Uterus (tissue), 4 donors: ENCODE data around the gene UBE2O. TPM values are rescaled to one million over a fixed set of nuclear protein-coding genes. Genes with fewer than 3 reads are reported as not detected.

ENCODE experiments used
- DNase-seq, 2 donors: peaks; one replicate each; pipeline ENCODE4 v3.0.0-alpha.2; 2019 to 2020
- H3K27ac ChIP-seq, 2 donors: fragments of 200-600 bp; sonication (generic); 1 replicate in 1 of 2; 2 replicates in 1 of 2; pipeline ENCODE4 v1.5.1; 2016 to 2018
- H3K27me3 ChIP-seq, 2 donors: fragments of 200-600 bp; sonication (generic); one replicate each; pipeline ENCODE4 v1.5.1; 2018 to 2019; ENCODE audit warnings: control low read depth in 1 of 2
- H3K36me3 ChIP-seq, 2 donors: fragments of 200-600 bp; sonication (generic); one replicate each; pipeline ENCODE4 v1.5.1; 2019; ENCODE audit warnings: control low read depth in 1 of 2
- H3K4me1 ChIP-seq, 2 donors: fragments of 200-600 bp; sonication (generic); one replicate each; pipeline ENCODE4 v1.5.1; 2018 to 2019; ENCODE audit warnings: control low read depth in 1 of 2
- H3K4me3 ChIP-seq, 2 donors: fragments of 200-600 bp; sonication (generic); 1 replicate in 1 of 2; 2 replicates in 1 of 2; pipeline ENCODE4 v1.5.1; 2018 to 2019; ENCODE audit warnings: mild to moderate bottlenecking in 1 of 2
- H3K9me3 ChIP-seq, 2 donors: fragments of 200-600 bp; sonication (generic); one replicate each; pipeline ENCODE4 v1.5.1; 2019; ENCODE audit warnings: control low read depth in 1 of 2
- POLR2A ChIP-seq, 2 donors: fragments of 450-650 bp; IDR thresholded peaks; one replicate each; pipeline ENCODE4 v1.6.1; 2016; ENCODE audit warnings: antibody characterized with exemption in 2 of 2, mild to moderate bottlenecking in 1 of 2, moderate library complexity in 1 of 2
- intact Hi-C: fragments of 100-400 bp; cut with DNase I; formaldehyde crosslinking; loops from one replicate; pipeline ENCODE4 v1.15.1; 2023; ENCODE audit warnings: low total_unique reads
- total RNA-seq, 4 donors: library from RNA; depleted of rRNA in 3 of 4; stranded (reverse); fragments of >200 nt in 3 of 4; gene quantifications; one replicate each; pipeline versions ENCODE4 v1.1.0 to v1.2.4, GENCODE V29; 2014 to 2023
- TF ChIP-seq, protein P1 (sequence below), 4 experiments: fragments of 200-600 bp in 2 of 4; fragments of 450-650 bp in 2 of 4; sonication (generic) in 2 of 4; IDR thresholded peaks; one replicate each; pipeline ENCODE4 v1.5.1; 2016 to 2019; ENCODE audit warnings: antibody characterized with exemption in 4 of 4, mild to moderate bottlenecking in 2 of 4, moderate library complexity in 1 of 4
- donor health status: DM: yes; HTN: yes; CAD: no.

Gene UBE2O
- total RNA-seq, 4 donors from 2014 or later: 5.0 to 31.5 (median 17.9) TPM

DNA sequence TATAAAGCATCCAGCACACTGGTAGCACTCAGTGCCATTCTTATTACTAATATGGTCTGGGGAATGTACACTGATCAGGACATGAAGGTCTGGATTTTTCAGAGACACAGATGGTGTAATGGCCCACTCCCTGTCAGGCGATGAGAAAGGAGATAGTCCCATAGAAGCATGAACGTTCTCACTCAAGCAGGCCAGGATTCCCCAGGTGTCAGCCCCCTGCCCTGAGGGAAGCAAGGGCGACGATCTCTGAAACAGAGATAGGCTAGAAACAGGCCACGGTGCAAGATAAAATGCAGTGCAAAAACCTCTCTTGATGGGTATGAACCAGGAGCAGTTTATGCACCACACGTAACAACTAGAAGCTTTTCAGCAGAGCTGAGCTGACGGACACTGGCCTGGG, 109.8 kb downstream of the UBE2O start:
- Histone ChIP-seq H3K4me1 (no peaks in the 10 kb centered on the region), H3K4me3 (no peak overlapping the region), H3K9me3 (no peaks in the 10 kb centered on the region), H3K27me3 (no peaks in the 10 kb centered on the region), H3K27ac (no peak overlapping the region), H3K36me3 (no peaks in the 10 kb centered on the region)
- intact Hi-C loops: no loop called here
- TF ChIP-seq, protein P1, sequence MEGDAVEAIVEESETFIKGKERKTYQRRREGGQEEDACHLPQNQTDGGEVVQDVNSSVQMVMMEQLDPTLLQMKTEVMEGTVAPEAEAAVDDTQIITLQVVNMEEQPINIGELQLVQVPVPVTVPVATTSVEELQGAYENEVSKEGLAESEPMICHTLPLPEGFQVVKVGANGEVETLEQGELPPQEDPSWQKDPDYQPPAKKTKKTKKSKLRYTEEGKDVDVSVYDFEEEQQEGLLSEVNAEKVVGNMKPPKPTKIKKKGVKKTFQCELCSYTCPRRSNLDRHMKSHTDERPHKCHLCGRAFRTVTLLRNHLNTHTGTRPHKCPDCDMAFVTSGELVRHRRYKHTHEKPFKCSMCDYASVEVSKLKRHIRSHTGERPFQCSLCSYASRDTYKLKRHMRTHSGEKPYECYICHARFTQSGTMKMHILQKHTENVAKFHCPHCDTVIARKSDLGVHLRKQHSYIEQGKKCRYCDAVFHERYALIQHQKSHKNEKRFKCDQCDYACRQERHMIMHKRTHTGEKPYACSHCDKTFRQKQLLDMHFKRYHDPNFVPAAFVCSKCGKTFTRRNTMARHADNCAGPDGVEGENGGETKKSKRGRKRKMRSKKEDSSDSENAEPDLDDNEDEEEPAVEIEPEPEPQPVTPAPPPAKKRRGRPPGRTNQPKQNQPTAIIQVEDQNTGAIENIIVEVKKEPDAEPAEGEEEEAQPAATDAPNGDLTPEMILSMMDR (IDR thresholded peaks at IDR 0.05): no peak
- no peak for TF ChIP-seq POLR2A (IDR thresholded peaks at IDR 0.05)
- no peak for DNase-seq

DNA sequence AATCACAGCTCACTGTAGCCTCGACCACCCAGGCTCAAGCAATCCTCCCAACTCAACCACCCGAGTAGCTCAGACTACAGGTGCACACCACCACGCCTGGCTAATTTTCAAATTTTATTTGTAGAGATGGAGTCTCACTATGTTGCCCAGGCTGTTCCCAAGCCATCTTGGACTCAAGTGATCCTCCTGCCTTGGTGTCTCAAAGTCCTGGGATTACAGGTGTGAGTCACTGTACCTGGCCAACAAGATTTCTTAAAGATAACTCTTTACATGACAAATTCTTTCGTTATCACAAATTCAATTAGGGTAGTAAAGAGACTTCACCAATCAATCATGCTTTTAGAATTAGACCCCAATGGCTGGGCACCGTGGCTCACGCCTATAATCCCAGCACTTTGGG, 111.7 kb downstream of the UBE2O start:
- no peaks in the 10 kb centered on the region for H3K4me1 ChIP-seq
- H3K27me3 ChIP-seq: no peaks in the 10 kb centered on the region
- no peak overlapping the region for H3K4me3 ChIP-seq
- no peaks in the 10 kb centered on the region for H3K9me3 ChIP-seq
- intact Hi-C loops: no loop called here
- TF ChIP-seq, protein P1 (IDR thresholded peaks at IDR 0.05): no peak
- no peak for TF ChIP-seq POLR2A (IDR thresholded peaks at IDR 0.05)
- DNase-seq: no peak
- no peak overlapping the region for H3K27ac ChIP-seq
- no peaks in the 10 kb centered on the region for H3K36me3 ChIP-seq

Other genes with a start within 250 kb of the UBE2O start
- 1 to 10 TPM in 3 of 4 donors, under 1 TPM in 1; 0.77 to 5.7 (median 1.7) TPM for gene RNF157, start 212.7 kb downstream of the UBE2O start, total RNA-seq
- 10 to 100 TPM in 2 of 4 donors, 1 to 10 TPM in 2; 2.0 to 17.4 (median 9.2) TPM for gene UBALD2, start 187.8 kb downstream of the UBE2O start, total RNA-seq
- gene QRICH2, start 144.9 kb downstream of the UBE2O start, total RNA-seq: 1 to 10 TPM in 3 of 4 donors, under 1 TPM in 1; under 0.01 to 7.2 (median 4.4) TPM
- 10 to 100 TPM; 52.4 to 82.3 (median 68.7) TPM for gene PRPSAP1, start 99.2 kb downstream of the UBE2O start, total RNA-seq
- gene SPHK1, start 68.5 kb downstream of the UBE2O start, total RNA-seq: 10 to 100 TPM in 2 of 4 donors, 1 to 10 TPM in 2; 7.9 to 33.2 (median 12.0) TPM
- gene AANAT, start 14.5 kb upstream of the UBE2O start, total RNA-seq: not detected
- 10 to 100 TPM in 2 of 4 donors, 1 to 10 TPM in 2; 3.8 to 26.1 (median 8.4) TPM for gene RHBDF2, start 48.3 kb upstream of the UBE2O start, total RNA-seq
- 10 to 100 TPM in 2 of 4 donors, 1 to 10 TPM in 2; 7.8 to 33.2 (median 19.8) TPM for gene CYGB, start 84.6 kb upstream of the UBE2O start, total RNA-seq
- 10 to 100 TPM in 1 of 4 donors, under 1 TPM in 2, not detected in 1; 0.26 to 13.4 (median 0.69) TPM for gene PRCD, start 86.9 kb upstream of the UBE2O start, total RNA-seq
- gene ST6GALNAC2, start 132.7 kb upstream of the UBE2O start, total RNA-seq: 1 to 10 TPM in 2 of 4 donors, under 1 TPM in 1, not detected in 1; 0.59 to 9.5 (median 5.3) TPM
- gene ST6GALNAC1, start 190.6 kb upstream of the UBE2O start, total RNA-seq: 10 to 100 TPM in 1 of 4 donors, 1 to 10 TPM in 3; 1.5 to 11.8 (median 3.2) TPM